GM12872 (cell line): ENCODE results near the gene KCNN3.

Experiments used
- TF ChIP-seq, protein P1 (sequence below): IDR thresholded peaks from 3 replicates; pipeline ENCODE4 v1.5.1; 2011; ENCODE audit warnings: low read depth, mild to moderate bottlenecking, low read length, moderate library complexity; ENCODE audit not compliant: insufficient read depth

KCNN3 gene

DNA sequence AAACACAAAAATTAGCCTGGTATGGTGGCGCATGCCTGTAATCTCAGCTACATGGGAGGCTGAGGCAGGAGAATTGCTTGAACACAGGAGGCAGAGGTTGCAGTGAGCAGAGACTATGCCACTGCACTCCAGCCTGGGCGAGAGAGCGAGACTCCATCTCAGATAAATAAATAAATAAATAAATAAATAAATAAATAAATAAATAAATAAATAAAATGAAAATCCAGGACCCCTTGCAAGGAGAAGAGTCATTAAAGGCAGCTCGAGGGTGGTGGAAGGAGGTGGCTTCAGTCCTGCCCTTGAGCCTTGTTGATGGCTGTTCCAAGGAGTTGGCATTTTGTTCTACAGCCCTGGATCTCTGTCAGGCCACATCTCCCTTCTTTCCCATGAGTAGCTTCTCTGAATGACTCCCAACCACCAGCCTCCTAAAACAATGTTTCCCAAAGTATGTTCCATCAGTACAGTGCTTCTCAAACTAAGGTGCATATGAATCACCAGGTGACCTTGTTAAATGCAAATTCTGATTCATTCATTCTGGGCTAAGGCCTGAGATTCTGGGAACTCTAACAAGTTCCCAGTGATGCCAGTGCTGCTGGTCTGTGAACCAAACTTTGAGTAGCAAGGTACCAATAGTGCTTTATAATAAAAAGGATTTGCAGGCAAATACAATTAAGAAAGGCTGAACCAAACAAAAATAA lies 99.0 kb downstream of the KCNN3 start:
- TF ChIP-seq, protein P1, sequence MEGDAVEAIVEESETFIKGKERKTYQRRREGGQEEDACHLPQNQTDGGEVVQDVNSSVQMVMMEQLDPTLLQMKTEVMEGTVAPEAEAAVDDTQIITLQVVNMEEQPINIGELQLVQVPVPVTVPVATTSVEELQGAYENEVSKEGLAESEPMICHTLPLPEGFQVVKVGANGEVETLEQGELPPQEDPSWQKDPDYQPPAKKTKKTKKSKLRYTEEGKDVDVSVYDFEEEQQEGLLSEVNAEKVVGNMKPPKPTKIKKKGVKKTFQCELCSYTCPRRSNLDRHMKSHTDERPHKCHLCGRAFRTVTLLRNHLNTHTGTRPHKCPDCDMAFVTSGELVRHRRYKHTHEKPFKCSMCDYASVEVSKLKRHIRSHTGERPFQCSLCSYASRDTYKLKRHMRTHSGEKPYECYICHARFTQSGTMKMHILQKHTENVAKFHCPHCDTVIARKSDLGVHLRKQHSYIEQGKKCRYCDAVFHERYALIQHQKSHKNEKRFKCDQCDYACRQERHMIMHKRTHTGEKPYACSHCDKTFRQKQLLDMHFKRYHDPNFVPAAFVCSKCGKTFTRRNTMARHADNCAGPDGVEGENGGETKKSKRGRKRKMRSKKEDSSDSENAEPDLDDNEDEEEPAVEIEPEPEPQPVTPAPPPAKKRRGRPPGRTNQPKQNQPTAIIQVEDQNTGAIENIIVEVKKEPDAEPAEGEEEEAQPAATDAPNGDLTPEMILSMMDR, result no peak

DNA sequence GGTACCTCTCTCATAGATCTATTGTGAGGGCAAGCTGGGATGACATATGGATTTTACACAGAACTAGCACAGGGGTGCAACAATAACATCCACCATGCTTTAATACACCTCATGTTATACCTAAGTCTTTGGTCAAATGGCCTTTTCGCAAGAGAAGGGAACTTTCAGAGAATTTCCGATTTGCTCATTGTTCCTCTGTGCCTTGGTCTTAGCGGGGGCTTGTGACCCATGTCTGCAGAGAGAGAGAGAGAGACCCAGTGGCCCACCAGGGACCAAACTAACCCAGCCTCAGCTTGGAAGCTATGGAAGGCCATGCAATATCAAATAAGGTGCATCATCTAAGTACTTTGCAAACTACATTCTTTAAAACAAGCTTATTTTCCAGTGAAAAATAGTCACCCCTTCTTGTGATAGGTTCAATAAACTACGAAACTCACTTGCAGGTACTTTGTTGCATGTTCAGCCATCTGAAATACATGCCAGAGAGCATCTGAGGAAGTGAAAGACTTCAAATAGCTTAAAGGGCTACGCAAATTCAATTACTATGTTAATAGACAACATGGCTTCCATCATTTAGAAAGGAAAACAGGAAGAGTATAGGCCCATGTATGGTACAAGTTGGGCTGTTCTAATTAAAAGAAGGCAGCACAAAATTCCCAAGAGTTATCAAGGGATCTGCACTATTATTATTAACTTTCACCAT lies 100.7 kb downstream of the KCNN3 start:
- TF ChIP-seq, protein P1, result no peak

DNA sequence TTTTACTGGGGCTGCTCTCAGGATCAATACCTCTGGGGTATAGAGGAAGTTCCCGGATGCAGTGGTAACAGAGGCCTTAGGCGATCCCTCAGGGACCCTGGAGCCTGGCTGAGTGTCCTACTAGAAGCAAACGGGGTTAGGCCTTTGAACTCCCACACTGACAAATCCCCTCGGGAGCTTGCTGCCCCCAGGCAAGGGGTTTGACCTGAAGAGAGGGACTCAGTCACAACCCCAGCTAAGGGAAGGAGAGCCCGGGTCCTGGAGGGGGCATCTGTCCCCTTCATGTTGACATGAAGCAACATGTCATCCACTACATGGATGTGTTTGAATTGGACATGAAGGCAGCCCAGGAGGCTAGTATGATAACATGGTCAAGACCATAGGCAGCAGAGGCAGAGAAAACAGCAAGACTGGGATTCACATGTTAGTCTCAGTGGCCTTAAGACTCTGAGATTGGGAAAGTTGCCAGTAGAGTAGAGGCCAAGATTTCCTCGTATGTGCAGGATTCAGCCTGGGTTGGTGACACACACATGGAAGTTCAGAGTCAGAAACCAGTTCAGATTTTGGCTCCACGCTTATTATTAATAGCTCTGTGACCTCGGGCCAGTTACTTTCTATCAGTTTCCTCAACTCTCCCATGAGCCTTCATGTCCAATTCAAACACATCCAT lies 101.5 kb downstream of the KCNN3 start:
- TF ChIP-seq, protein P1, result no peak

DNA sequence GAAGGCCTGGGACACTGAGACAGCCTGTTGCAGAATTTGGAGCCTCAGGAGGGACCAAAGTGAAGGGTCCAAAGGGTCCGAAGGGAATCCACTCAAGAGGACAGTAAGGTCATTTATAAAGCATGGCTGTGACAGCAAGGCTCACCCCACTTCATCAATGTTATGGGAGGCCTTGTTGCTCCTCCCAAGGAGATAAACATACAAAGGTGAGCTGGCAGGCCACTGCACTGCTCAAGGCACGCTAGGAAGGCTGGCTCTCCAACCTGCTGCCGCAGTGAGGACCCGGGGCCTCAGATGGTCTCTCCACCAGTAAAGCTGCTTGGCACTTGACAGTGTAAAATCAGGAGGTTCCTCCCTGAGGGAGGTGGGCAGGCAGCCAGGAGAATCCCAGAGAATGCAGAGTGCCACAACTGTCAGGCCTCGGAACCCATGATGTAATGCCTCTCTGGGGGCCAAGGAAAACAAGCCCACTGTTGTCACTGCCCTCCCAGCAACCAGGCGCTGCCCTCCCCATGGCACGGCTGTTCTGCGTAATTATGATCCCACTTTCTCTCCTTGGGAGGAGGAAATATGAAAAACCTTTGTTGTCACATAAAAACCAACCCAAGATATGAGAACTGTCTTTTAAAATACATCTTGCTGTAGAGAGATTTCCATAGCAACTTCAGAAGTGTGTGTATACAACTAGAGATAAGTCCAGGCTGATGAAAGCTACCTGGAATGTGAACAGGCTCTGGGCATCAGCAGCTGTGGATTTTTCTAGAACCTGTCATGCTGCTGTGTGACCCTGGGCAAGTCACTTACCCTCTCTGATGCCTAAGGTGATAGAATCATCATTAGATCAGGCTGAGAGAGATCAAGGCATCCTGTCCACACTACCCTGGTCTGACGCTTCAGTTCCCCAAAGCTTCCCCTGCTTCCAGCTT lies 102.5 kb downstream of the KCNN3 start:
- TF ChIP-seq, protein P1, result no peak

DNA sequence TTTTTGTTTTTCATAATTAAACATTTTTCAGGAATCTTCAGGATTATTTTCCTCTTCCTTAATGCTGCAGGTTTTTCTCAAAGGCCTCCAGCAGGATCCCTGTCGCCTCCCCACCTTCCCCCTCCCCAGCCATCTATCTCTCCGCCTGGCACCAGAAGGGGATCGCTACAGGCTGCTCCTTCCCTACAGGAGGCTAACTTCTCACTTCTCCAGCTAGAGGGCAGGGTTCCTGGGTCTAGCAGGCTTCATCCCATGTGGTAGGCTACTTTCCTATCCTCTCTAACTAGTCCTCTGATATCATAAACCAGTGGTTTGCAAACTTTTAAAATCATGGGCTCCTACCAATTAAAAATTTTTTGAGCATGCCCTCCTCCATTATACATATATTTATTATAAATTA lies 104.1 kb downstream of the KCNN3 start:
- TF ChIP-seq, protein P1, result peak; percentile 32; the same call in 1 of the 3 replicates

DNA sequence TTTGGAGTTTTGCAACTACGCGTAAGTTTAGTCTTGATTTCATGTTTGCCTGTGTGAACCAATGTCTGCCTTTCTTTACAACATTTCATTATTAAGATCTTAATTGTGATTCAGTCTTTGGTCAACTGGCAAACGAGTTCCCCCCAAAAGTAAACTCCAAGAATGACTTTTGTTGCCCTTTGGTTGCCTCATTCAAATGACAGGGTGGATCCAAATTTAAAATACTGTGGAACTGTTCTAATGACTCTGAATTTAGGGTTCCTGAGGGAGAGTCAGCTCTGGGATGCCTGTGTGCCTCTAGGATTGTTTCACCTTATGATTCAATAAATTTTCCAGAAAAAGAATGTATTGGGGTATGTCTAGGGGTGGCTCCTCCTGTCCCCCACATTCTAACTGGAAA lies 105.3 kb downstream of the KCNN3 start:
- TF ChIP-seq, protein P1, result no peak
